HG03432 (cell line): ENCODE measurements around the gene AUH.

Experiments used
- ATAC-seq: cut with Tn5 transposase; IDR thresholded peaks from one replicate; pipeline ENCODE4 v1.9.1; 2021; ENCODE audit warnings: mild to moderate bottlenecking, moderate library complexity; ENCODE audit not compliant: unreplicated experiment

AUH gene

DNA sequence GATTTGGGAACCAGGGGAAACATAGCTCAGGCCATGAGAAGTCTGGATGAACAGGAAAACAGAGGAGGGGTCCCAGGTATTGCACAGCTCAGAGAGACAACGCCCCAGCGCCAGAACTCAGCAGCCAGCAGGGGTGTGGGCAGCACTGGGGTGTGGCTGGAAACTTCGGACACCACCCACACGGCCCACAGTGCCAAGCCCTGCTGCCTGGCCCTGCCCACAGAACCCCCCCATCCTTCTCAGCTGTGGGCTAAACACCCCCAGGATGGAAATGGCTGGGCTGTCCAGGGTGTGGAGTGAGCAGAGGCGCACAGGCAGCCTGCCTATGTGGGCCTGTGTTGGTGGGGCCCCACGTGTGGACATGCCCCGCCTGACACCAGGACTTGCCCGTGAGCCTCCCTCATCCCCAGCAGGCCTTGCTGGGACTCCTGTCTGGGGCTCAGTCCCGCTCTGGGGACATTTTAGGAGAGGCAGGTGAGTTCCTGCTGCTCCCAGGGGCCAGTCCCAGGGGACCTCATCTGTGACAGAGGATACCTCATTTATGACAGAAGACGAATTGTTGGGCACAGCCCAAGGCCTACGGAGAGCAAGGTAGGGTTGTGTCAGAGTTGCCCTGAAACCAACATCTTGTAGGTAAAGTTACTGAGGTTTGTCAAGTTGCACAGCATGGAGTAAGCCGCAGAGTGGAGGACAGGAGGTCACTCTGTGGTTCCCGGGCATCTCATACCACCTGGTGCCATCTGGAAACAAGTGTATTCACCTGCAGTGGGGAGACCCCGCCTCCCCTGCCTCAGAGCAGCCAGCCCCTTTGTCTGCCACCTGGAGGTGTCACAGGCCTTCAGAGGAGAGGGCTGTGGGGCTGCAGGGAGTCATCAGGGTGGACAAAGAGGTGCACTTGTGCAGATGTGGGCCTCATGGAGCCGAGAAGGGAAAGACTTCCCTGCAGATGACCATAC is 183.2 kb downstream of the AUH start:
- no peak for ATAC-seq

DNA sequence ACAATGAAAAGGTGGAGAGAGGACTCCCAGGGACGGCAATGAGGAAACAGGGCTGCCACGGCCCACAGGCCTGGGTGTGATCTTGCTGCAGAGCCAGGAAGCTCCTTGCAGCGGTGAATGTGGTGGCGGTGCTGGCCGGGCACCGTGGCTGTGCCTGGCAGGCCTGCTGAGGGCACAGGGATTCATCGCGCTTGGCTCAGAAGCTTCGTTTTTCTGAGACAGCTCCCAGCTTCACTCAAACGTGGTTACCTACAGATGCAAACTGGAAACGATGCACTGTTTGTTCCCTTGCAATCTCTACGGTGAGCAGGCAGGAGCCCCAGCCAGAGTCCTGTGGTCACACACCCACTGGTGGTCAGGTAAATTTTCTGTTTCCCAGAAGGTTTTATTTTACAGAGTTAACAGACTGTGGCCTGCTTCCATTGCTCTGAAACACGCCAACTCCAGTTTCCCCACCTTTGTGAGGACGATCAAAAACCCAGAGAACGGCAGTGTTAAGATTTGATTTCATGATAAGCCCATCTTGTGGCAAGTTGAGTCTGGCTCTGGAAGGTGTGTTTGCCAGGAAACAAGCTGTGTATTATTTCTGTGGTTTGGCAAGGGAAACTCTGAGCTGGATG is 183.9 kb downstream of the AUH start:
- ATAC-seq: no peak

DNA sequence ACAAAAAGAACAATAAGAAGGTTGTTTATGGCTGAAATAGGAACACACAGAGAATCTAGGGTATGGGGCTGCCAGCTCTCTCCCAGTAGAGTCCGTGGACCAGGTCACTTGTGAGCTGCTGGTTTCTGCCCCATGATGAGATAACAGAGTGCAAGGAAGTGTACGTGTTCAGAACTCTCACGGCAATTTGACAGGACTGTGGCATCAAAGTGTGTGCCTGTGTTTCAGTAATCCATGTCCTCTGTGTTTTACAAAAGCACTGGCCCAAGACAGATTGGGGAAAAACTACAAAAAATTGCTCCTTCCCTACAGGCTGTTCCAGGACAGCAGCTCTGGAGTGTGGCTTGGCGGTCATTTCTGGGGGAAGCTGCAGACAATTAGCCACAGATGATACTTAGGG is 184.6 kb downstream of the AUH start:
- ATAC-seq: no peak

DNA sequence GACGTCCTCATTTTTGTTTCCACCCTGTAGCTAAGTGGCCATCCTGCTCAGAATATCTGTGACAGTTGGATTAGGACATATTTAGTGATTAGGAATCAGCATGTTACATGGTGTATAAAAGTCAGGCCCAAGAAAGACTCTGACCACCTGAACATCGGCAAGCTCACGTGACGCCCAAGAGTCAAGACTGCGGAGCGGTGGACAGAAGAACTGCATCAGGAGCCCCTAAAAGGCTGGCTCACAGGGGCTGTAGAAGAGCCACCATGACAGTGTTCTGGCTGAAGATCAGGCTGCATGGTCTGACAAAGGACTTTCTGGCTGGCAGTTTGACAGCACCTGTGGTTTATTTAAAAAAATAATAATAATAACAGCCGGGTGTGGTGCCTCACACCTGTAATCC is 185.3 kb downstream of the AUH start:
- no peak for ATAC-seq

DNA sequence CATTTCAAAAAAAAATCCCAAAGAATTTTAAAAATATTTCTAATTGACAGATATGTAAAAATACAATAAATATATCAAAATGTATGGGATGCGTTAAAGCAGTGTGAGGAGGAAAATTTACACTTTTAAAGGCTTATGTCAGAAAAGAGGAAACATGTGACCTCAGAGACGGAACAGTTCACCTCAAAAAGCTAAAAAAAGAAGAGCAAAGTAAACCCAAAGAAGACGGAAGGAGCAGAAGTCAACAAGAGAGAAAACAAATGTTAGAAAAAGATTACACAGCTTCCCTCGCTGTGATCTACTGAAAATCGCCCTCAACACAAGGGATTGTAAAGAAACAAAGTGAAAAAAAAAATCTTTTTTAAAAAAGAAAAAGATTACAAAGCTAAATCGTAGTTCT is 186.9 kb downstream of the AUH start:
- no peak for ATAC-seq

DNA sequence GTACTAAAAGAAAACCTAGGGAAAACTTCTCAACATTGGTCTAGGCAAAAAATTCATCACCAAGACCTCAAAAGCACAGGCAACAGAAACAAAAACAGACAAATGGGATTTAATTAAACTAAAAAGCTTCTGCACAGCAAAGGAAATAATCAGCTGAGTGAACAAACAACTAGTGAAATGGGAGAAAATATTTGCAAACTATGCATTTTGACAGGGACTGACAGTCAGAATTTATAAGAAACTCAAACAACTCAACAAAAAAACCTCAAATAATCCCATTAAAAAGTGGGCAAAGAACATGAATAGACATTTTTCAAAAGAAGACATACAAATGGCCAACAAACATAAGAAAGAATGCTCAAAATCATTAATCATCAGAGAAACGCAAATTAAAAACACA is 189.4 kb downstream of the AUH start:
- ATAC-seq: no peak

DNA sequence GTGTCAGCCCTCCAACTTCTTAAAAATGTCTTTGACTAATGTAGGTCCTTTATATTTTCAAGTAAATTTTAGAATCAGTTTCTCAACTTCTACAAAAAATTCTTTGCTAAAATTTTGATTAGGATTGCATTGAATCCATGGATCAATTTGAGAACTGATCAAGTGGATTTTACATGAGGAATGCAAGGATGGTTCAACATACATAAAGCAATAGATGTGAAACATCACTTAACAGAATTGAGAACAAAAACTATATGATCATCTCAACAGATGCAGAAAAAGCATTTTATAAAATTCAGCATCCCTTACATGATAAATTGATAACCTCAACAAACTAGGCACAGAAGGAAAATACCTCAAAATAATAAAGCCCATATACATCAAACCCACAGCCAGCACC is 190.8 kb downstream of the AUH start:
- ATAC-seq: no peak

DNA sequence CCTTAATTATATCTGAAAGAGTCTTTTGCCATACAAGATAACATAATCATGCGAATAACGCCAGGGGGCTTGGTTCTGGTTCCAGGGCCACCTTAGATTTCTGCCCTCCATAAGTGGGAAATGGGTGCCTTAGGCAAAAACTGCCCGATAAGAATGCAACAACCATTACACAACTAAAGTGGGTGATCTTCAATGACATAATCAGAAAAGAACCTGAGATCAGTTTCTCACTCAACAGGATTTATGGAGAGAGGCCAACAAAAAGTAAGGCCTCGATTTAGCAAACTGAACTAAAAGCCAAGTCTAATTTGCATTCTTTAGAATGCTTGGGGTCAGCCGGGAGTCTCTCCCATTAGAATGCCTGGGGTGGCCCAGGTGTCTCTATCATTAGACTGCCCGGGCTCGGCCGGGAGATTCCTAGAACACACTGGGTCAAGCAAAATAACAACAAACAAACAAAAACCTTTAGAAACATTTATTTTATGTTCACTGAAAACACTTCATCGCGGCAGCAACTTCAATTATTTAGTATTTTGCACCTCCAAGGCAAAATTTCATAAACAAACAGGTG is 194.8 kb downstream of the AUH start:
- no peak for ATAC-seq

DNA sequence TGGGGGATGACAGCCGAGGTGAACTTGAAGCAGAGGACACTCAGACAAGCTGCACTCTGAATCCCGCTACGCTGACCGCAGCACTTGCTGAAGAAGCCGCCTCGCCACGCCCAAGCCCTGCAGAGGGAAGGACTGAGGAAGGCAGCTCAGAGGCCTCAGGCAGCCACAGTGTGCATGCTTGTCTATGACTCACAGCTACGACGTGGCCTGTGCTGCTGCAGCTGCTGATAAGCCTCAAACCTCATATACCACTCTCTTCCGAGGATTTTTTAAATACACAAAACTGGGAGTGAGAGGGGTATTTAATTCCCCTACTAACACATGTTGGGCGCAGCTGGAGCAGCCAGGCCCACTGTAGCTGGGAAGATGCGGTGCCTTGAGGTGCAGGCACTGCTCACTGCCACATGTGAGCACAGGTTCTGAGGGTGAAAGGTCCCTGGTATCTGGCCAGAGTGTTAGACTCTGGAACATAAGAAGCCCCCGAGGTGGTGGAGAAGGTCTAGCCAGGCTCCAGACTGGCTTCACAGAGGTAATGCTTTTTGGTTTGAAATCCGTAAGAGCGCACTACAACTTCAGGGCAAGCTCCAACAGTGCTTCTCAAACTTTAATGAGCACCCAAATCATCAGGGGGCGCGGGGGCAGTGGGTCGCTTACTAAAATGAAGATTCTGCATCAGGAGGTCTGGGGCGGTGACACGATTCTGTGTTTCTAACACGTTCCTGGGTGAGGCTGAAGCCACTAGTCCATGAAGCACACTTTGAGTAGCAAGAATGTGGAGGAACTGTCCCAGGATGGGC is 196.8 kb downstream of the AUH start:
- ATAC-seq: peak; percentile 68
